C4-2B (cell line): ENCODE measurements around the gene PTPRM.

Experiments used
- H3K27ac ChIP-seq: fragments of 450-650 bp; 2 replicates; pipeline ENCODE4 v1.5.1; 2017
- CTCF ChIP-seq: fragments of 450-650 bp; conservative IDR thresholded peaks from 2 replicates; pipeline ENCODE4 v1.5.1; 2017; ENCODE audit warnings: mild to moderate bottlenecking
- ZFX ChIP-seq: fragments of 450-650 bp; IDR thresholded peaks from 2 replicates; pipeline ENCODE4 v1.6.1; 2017

Gene PTPRM

GRCh38 chr18:7590826-7591560, 23.9 kb downstream of the PTPRM start:
- TF ChIP-seq ZFX (no peak), CTCF (no peak)
- H3K27ac ChIP-seq = no peak overlapping the region

- TF ChIP-seq ZFX (no peak), CTCF (no peak)
- no peak overlapping the region for H3K27ac ChIP-seq
These were observed 25.4 kb downstream of the PTPRM start for GRCh38 chr18:7592305-7593071.

GRCh38 chr18:7593218-7593819, 26.2 kb downstream of the PTPRM start:
- no peak overlapping the region for H3K27ac ChIP-seq

GRCh38 chr18:7596147-7596546, 29.0 kb downstream of the PTPRM start:
- no peak overlapping the region for H3K27ac ChIP-seq
- TF ChIP-seq ZFX (no peak), CTCF (no peak)

More at GRCh38 chr18:7593218-7593819, 26.2 kb downstream of the PTPRM start:
- TF ChIP-seq CTCF (no peak), ZFX (no peak)

GRCh38 chr18:7597500-7597899, 30.4 kb downstream of the PTPRM start:
- TF ChIP-seq ZFX (no peak), CTCF (no peak)

GRCh38 chr18:7598167-7599047, 31.3 kb downstream of the PTPRM start:
- no peak for TF ChIP-seq ZFX
- no peak for TF ChIP-seq CTCF
- H3K27ac ChIP-seq = no peak overlapping the region

More at GRCh38 chr18:7597500-7597899, 30.4 kb downstream of the PTPRM start:
- H3K27ac ChIP-seq = no peak overlapping the region
